Stimulated activated naive CD8-positive, alpha-beta T cell treated with anti-CD3 and anti-CD28 coated beads, Interleukin-15, Interleukin-2, amounts not matched to agents 100 ng/mL and 50 ng/mL, for 24 hours (primary cell): ENCODE data around the gene NEK2.

Source experiments
- H3K27ac Mint-ChIP-seq: one replicate; pipeline ENCODE4 v1.8.0; 2021; ENCODE audit warnings: mild to moderate bottlenecking, mixed read lengths
- H3K27me3 Mint-ChIP-seq: one replicate; pipeline ENCODE4 v1.8.0; 2021; ENCODE audit warnings: mixed read lengths
- H3K36me3 Mint-ChIP-seq: one replicate; pipeline ENCODE4 v1.8.0; 2021; ENCODE audit warnings: low read depth, mixed read lengths
- H3K4me1 Mint-ChIP-seq: one replicate; pipeline ENCODE4 v1.8.0; 2021; ENCODE audit warnings: low read depth, mixed read lengths
- H3K4me3 Mint-ChIP-seq: one replicate; pipeline ENCODE4 v1.8.0; 2021; ENCODE audit warnings: mild to moderate bottlenecking, mixed read lengths
- H3K9me3 Mint-ChIP-seq: one replicate; pipeline ENCODE4 v1.8.0; 2021; ENCODE audit warnings: mixed read lengths

NEK2 gene

GRCh38 chr1:211620097-211620496 lies 55.3 kb downstream of the NEK2 start:
- H3K4me1 Mint-ChIP-seq = no peaks in the 10 kb centered on the region
- no peaks in the 10 kb centered on the region for H3K36me3 Mint-ChIP-seq
- H3K9me3 Mint-ChIP-seq = no peaks in the 10 kb centered on the region
- H3K27me3 Mint-ChIP-seq = no peaks in the 10 kb centered on the region
- H3K27ac Mint-ChIP-seq = no peak overlapping the region
- no peak overlapping the region for H3K4me3 Mint-ChIP-seq

GRCh38 chr1:211619033-211619996 lies 56.1 kb downstream of the NEK2 start:
- Mint-ChIP-seq H3K27ac (no peak overlapping the region), H3K36me3 (no peaks in the 10 kb centered on the region), H3K9me3 (no peaks in the 10 kb centered on the region), H3K4me3 (no peak overlapping the region), H3K4me1 (no peaks in the 10 kb centered on the region), H3K27me3 (no peaks in the 10 kb centered on the region)

- H3K27me3 Mint-ChIP-seq = no peaks in the 10 kb centered on the region
- H3K4me1 Mint-ChIP-seq = no peaks in the 10 kb centered on the region
- H3K36me3 Mint-ChIP-seq = no peaks in the 10 kb centered on the region
- no peaks in the 10 kb centered on the region for H3K9me3 Mint-ChIP-seq
- no peak overlapping the region for H3K27ac Mint-ChIP-seq
- H3K4me3 Mint-ChIP-seq = no peak overlapping the region
Observed at GRCh38 chr1:211616965-211617297, 58.5 kb downstream of the NEK2 start.

GRCh38 chr1:211616231-211616964 lies 59.0 kb downstream of the NEK2 start:
- H3K9me3 Mint-ChIP-seq = no peaks in the 10 kb centered on the region

GRCh38 chr1:211614615-211615014 lies 60.8 kb downstream of the NEK2 start:
- Mint-ChIP-seq H3K9me3 (no peaks in the 10 kb centered on the region), H3K27ac (no peak overlapping the region), H3K36me3 (no peaks in the 10 kb centered on the region), H3K27me3 (no peaks in the 10 kb centered on the region), H3K4me1 (no peaks in the 10 kb centered on the region), H3K4me3 (no peak overlapping the region)

More at GRCh38 chr1:211616231-211616964, 59.0 kb downstream of the NEK2 start:
- H3K27me3 Mint-ChIP-seq = no peaks in the 10 kb centered on the region
- H3K36me3 Mint-ChIP-seq = no peaks in the 10 kb centered on the region
- no peak overlapping the region for H3K27ac Mint-ChIP-seq
- H3K4me1 Mint-ChIP-seq = no peaks in the 10 kb centered on the region
- H3K4me3 Mint-ChIP-seq = no peak overlapping the region

GRCh38 chr1:211613951-211614350 lies 61.5 kb downstream of the NEK2 start:
- Mint-ChIP-seq H3K27ac (no peak overlapping the region), H3K27me3 (no peaks in the 10 kb centered on the region), H3K9me3 (no peaks in the 10 kb centered on the region), H3K36me3 (no peaks in the 10 kb centered on the region), H3K4me3 (no peak overlapping the region), H3K4me1 (no peaks in the 10 kb centered on the region)

- H3K4me1 Mint-ChIP-seq = no peaks in the 10 kb centered on the region
- H3K9me3 Mint-ChIP-seq = no peaks in the 10 kb centered on the region
- no peaks in the 10 kb centered on the region for H3K36me3 Mint-ChIP-seq
- H3K27ac Mint-ChIP-seq = no peak overlapping the region
- no peaks in the 10 kb centered on the region for H3K27me3 Mint-ChIP-seq
- H3K4me3 Mint-ChIP-seq = no peak overlapping the region
Observed at GRCh38 chr1:211613108-211613947, 62.1 kb downstream of the NEK2 start.

- no peaks in the 10 kb centered on the region for H3K4me1 Mint-ChIP-seq
- no peak overlapping the region for H3K4me3 Mint-ChIP-seq
Observed at GRCh38 chr1:211612786-211613107, 62.7 kb downstream of the NEK2 start.

More at GRCh38 chr1:211612786-211613107, 62.7 kb downstream of the NEK2 start:
- H3K36me3 Mint-ChIP-seq = no peaks in the 10 kb centered on the region
- no peak overlapping the region for H3K27ac Mint-ChIP-seq
- no peaks in the 10 kb centered on the region for H3K27me3 Mint-ChIP-seq
- H3K9me3 Mint-ChIP-seq = no peaks in the 10 kb centered on the region
